PC-9 (cell line): ENCODE results near the gene RUNX1.

ENCODE experiments used
- EZH2 ChIP-seq: fragments of 200-600 bp; sonication (generic); IDR thresholded peaks from 2 replicates; pipeline ENCODE4 v1.8.0; 2017; ENCODE audit warnings: antibody characterized with exemption, low read depth
- TF ChIP-seq, protein P1 (sequence below): fragments of 200-600 bp; sonication (generic); conservative IDR thresholded peaks from 2 replicates; pipeline ENCODE4 v1.6.1; 2017; ENCODE audit warnings: mixed run types, antibody characterized with exemption, mild to moderate bottlenecking, moderate library complexity

DNA sequence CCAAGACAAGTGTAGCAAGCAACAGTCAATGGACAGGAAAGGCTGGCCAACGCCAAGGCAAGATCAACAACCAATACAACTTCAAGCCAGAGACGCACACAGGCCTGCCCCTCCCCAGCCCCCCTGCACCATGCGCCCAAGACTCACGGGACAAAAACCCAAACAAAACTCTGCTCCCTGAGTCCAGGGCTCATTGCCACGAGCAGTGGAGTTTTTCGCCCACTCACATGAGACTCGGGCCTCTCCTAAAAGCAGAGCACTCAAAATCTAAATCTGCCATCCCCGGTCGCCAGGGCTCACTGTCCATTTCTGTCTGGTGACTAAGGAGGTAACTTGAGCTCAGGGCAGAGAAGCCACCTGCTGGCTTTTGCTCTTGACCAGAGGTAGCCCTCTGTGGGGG, 205.5 kb downstream of the RUNX1 start:
- TF ChIP-seq, protein P1, sequence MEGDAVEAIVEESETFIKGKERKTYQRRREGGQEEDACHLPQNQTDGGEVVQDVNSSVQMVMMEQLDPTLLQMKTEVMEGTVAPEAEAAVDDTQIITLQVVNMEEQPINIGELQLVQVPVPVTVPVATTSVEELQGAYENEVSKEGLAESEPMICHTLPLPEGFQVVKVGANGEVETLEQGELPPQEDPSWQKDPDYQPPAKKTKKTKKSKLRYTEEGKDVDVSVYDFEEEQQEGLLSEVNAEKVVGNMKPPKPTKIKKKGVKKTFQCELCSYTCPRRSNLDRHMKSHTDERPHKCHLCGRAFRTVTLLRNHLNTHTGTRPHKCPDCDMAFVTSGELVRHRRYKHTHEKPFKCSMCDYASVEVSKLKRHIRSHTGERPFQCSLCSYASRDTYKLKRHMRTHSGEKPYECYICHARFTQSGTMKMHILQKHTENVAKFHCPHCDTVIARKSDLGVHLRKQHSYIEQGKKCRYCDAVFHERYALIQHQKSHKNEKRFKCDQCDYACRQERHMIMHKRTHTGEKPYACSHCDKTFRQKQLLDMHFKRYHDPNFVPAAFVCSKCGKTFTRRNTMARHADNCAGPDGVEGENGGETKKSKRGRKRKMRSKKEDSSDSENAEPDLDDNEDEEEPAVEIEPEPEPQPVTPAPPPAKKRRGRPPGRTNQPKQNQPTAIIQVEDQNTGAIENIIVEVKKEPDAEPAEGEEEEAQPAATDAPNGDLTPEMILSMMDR = no peak
- no peak for TF ChIP-seq EZH2
